ENCODE results near the gene SP7.

GRCh38 chr12:53298164-53298563 lies 38.0 kb downstream of the SP7 start:
- TF ChIP-seq CTCF (IDR thresholded peaks at IDR 0.05) (no peak), POLR2A (IDR thresholded peaks at IDR 0.05; ENCODE audit: low read depth) (no peak), POLR2AphosphoS5 (IDR thresholded peaks at IDR 0.05) (no peak)

All from esophagus muscularis mucosa (tissue), 3 donors.